NCI-H2029 treated with DMSO at 0.1 percent for 48 hours (cell line): ENCODE measurements around the gene CR1L.
"Not testable (repeated sequence)": the region's sequence is repeated elsewhere in the genome, so short reads cannot be mapped to it uniquely, and the experiment has no call there.

Source experiments
- DNase-seq: peaks from one replicate; lab custom pipeline; 2025; lab: John Stamatoyannopoulos, UW

Gene CR1L

GRCh38 chr1:207646171-207646570 is 1.2 kb downstream of the CR1L start:
- no peak for DNase-seq

GRCh38 chr1:207646944-207647579 is 2.1 kb downstream of the CR1L start:
- no peak for DNase-seq

GRCh38 chr1:207647671-207648333 is 2.9 kb downstream of the CR1L start:
- no peak for DNase-seq

GRCh38 chr1:207648334-207649209 is 3.6 kb downstream of the CR1L start:
- no peak for DNase-seq

GRCh38 chr1:207649210-207649753 is 4.3 kb downstream of the CR1L start:
- DNase-seq: no peak

GRCh38 chr1:207649865-207650580 is 5.1 kb downstream of the CR1L start:
- DNase-seq: no peak

- DNase-seq: no peak
Measured at GRCh38 chr1:207651583-207651982, 6.7 kb downstream of the CR1L start.

- no peak for DNase-seq
Measured at GRCh38 chr1:207654320-207654719, 9.4 kb downstream of the CR1L start.

GRCh38 chr1:207658408-207658807 is 13.5 kb downstream of the CR1L start:
- no peak for DNase-seq

- no peak for DNase-seq
Measured at GRCh38 chr1:207658904-207659485, 14.1 kb downstream of the CR1L start.

- DNase-seq: no peak
Measured at GRCh38 chr1:207659545-207660153, 14.7 kb downstream of the CR1L start.

GRCh38 chr1:207661420-207661819 is 16.5 kb downstream of the CR1L start:
- not testable (repeated sequence) for DNase-seq

- no peak for DNase-seq
Measured at GRCh38 chr1:207666342-207666741, 21.4 kb downstream of the CR1L start.

GRCh38 chr1:207669528-207670009 is 24.6 kb downstream of the CR1L start:
- DNase-seq: no peak

GRCh38 chr1:207670192-207670591 is 25.3 kb downstream of the CR1L start:
- DNase-seq: no peak

GRCh38 chr1:207670997-207671396 is 26.1 kb downstream of the CR1L start:
- no peak for DNase-seq

GRCh38 chr1:207672522-207673130 is 27.7 kb downstream of the CR1L start:
- no peak for DNase-seq

GRCh38 chr1:207673399-207673798 is 28.5 kb downstream of the CR1L start:
- no peak for DNase-seq

- no peak for DNase-seq
Measured at GRCh38 chr1:207676153-207676552, 31.2 kb downstream of the CR1L start.

- DNase-seq: not testable (repeated sequence)
Measured at GRCh38 chr1:207680590-207681388, 35.9 kb downstream of the CR1L start.
